Smooth muscle cell of the brain vasculature (primary cell): ENCODE data around the gene SPOCK2.
"Not testable (repeated sequence)": the region's sequence is repeated elsewhere in the genome, so short reads cannot be mapped to it uniquely, and the experiment has no call there.

Experiments
- DNase-seq: peaks from one replicate; pipeline ENCODE4 v3.0.0-alpha.2; 2012; ENCODE audit warnings: low read depth, low spot score

SPOCK2 gene

GRCh38 chr10:72087969-72088888 lies at the start of gene SPOCK2:
Gene SPOCK2, minus strand, starts transcription at chr10:72088551. Its CDS starts 223 bp downstream, at chr10:72088328.
- DNase-seq = no peak

GRCh38 chr10:72137583-72137982 lies 49.2 kb upstream of the SPOCK2 start:
- DNase-seq = no peak

GRCh38 chr10:72136225-72136624 lies 47.9 kb upstream of the SPOCK2 start:
- not testable (repeated sequence) for DNase-seq

GRCh38 chr10:72134785-72135767 lies 46.7 kb upstream of the SPOCK2 start:
- no peak for DNase-seq

GRCh38 chr10:72133517-72133916 lies 45.2 kb upstream of the SPOCK2 start:
- no peak for DNase-seq

- no peak for DNase-seq
Observed at GRCh38 chr10:72132854-72133253, 44.5 kb upstream of the SPOCK2 start.

- DNase-seq = no peak
Observed at GRCh38 chr10:72127571-72127970, 39.2 kb upstream of the SPOCK2 start.

GRCh38 chr10:72126872-72127232 lies 38.5 kb upstream of the SPOCK2 start:
- no peak for DNase-seq

GRCh38 chr10:72126184-72126871 lies 38.0 kb upstream of the SPOCK2 start:
- DNase-seq = peak; percentile 29

- no peak for DNase-seq
Observed at GRCh38 chr10:72124989-72125388, 36.6 kb upstream of the SPOCK2 start.

- no peak for DNase-seq
Observed at GRCh38 chr10:72124381-72124780, 36.0 kb upstream of the SPOCK2 start.

GRCh38 chr10:72123616-72124015 lies 35.3 kb upstream of the SPOCK2 start:
- no peak for DNase-seq

GRCh38 chr10:72122221-72122620 lies 33.9 kb upstream of the SPOCK2 start:
- DNase-seq = no peak

GRCh38 chr10:72121389-72121788 lies 33.0 kb upstream of the SPOCK2 start:
- DNase-seq = no peak

GRCh38 chr10:72116372-72116771 lies 28.0 kb upstream of the SPOCK2 start:
- DNase-seq = no peak

GRCh38 chr10:72114706-72115450 lies 26.5 kb upstream of the SPOCK2 start:
- DNase-seq = no peak

GRCh38 chr10:72110673-72111401 lies 22.5 kb upstream of the SPOCK2 start:
- DNase-seq = no peak

GRCh38 chr10:72109636-72110157 lies 21.3 kb upstream of the SPOCK2 start:
- DNase-seq = no peak

GRCh38 chr10:72108830-72109635 lies 20.7 kb upstream of the SPOCK2 start:
- DNase-seq = no peak
